ENCODE data around the gene TTYH2.

GRCh38 chr17:74251051-74251450 lies 37.7 kb downstream of the TTYH2 start:
- TF ChIP-seq POLR2A (IDR thresholded peaks at IDR 0.05) (no peak), CTCF (IDR thresholded peaks at IDR 0.05) (no peak)
